ENCODE measurements around the gene NOL6. TPM values are rescaled to one million over a fixed set of nuclear protein-coding genes. Genes with fewer than 3 reads are reported as not detected.

Gene NOL6
- total RNA-seq, 1 donor: 25.1 TPM

DNA sequence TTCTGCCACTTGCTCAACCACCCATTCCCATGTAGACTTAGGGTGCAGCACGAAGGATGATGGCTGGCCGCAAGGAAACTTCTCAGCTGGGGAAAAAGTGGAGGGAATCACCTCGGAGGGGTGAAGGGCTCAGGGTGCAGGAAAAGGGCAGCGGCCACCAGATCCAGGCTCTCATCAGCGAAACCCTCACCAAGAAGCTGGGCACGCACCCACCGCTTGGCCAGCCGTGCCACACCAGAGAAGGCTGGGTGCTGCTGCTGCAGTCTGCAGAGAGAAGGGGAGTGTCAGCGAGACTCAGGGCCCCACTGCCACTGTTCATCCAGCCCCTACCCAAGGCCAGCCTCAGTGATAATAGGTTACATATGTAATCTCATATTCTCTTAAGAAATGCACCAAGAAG is 8.6 kb downstream of the NOL6 start:
- TF ChIP-seq, protein P1, sequence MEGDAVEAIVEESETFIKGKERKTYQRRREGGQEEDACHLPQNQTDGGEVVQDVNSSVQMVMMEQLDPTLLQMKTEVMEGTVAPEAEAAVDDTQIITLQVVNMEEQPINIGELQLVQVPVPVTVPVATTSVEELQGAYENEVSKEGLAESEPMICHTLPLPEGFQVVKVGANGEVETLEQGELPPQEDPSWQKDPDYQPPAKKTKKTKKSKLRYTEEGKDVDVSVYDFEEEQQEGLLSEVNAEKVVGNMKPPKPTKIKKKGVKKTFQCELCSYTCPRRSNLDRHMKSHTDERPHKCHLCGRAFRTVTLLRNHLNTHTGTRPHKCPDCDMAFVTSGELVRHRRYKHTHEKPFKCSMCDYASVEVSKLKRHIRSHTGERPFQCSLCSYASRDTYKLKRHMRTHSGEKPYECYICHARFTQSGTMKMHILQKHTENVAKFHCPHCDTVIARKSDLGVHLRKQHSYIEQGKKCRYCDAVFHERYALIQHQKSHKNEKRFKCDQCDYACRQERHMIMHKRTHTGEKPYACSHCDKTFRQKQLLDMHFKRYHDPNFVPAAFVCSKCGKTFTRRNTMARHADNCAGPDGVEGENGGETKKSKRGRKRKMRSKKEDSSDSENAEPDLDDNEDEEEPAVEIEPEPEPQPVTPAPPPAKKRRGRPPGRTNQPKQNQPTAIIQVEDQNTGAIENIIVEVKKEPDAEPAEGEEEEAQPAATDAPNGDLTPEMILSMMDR (IDR thresholded peaks at IDR 0.05; ENCODE audit: insufficient read depth, low read length): no peak
- no peak overlapping the region for H3K4me3 ChIP-seq (ENCODE audit: low read depth, low read length)
- no peak for DNase-seq (ENCODE audit: low read depth)

DNA sequence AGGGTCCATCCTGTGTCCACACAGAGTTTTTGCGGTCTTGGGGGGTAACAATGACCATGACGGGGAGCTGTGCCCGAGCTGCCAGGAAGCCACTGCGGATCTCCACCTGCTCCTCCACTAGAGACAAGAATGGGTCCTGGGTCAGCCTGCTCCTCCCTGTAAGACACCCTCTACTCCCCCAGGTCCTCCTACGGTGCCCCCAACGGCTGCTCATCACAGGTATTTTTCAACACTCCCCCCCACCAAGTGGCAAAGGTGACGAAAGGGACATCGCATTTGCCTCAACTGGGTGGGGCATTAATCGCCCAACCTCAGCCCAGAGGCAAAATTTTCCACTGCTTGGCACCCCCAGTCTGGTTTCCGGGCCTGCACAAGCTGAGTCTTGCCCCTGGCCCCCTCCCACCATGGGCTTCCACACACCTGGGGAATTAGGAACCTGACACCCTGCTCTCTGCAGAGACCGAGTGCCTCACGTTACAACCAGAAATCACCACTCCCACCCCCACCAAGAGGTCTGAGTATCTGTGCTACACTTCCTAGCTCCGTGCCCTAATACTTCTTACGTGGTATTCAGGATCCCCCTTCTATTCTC is 9.6 kb downstream of the NOL6 start:
- H3K4me3 ChIP-seq (ENCODE audit: low read depth, low read length): no peak overlapping the region
- TF ChIP-seq, protein P1 (IDR thresholded peaks at IDR 0.05; ENCODE audit: insufficient read depth, low read length): no peak
- DNase-seq (ENCODE audit: low read depth): no peak

DNA sequence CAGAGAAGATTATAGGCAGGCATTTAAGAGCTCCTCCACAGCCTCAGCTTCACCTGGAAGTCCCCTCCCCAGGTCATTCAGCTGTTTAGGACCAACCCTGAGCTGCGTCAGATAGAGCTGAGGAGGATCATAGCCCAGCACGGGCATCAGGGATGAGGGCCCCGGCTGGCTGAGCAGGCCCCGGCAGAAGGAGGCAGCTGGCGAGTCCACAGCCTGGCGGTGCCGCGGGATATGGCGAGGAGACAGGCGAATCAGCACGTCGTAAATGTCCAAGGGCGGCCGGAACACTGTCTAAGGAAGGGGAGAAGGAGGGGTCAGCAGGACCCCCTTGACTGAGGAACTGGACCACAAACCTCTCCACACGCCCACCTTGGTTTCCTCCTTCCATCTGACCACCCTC is 10.6 kb downstream of the NOL6 start:
- H3K4me3 ChIP-seq (ENCODE audit: low read depth, low read length): no peak overlapping the region
- TF ChIP-seq, protein P1 (IDR thresholded peaks at IDR 0.05; ENCODE audit: insufficient read depth, low read length): no peak
- no peak for DNase-seq (ENCODE audit: low read depth)

DNA sequence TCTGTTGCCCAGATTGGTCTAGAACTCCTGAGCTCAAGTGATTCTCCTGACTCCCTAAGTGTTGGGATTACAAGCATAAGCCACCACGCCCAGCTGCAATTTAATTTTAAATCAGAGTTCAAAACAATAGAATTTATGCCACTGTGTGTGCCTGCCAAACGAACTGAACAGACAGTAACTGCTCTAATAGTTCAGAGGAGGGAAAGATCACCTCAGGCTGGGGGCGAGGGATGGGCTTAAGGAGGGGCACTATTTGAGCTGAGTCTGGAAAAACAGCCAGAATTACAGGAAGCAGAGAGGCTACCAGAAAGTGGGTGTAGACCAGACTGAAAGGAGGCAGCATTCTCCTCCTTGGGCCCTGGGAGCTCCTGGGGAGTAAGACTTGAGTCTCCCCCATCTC is 12.2 kb downstream of the NOL6 start:
- H3K4me3 ChIP-seq (ENCODE audit: low read depth, low read length): no peak overlapping the region
- DNase-seq (ENCODE audit: low read depth): no peak
- TF ChIP-seq, protein P1 (IDR thresholded peaks at IDR 0.05; ENCODE audit: insufficient read depth, low read length): no peak

DNA sequence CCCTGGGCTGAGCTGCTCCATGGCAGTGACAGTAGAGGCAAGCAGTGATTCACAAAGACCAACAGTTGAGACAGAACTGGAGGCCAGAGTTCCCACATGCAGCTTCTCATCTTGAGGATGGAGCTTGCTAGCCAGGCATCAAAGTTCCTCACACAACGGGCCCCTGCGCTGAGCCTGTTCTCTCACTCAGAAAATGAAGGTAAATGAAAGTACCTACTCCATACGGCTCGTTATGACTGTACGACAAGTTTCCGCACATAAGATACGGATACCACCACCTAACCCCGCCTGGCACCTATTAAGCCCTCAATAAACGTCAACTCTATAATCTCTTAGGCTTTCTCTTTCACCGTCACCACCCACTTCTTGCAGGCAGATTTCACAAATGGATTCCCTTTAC is 12.9 kb downstream of the NOL6 start:
- DNase-seq (ENCODE audit: low read depth): no peak
- TF ChIP-seq, protein P1 (IDR thresholded peaks at IDR 0.05; ENCODE audit: insufficient read depth, low read length): no peak
- no peak overlapping the region for H3K4me3 ChIP-seq (ENCODE audit: low read depth, low read length)

DNA sequence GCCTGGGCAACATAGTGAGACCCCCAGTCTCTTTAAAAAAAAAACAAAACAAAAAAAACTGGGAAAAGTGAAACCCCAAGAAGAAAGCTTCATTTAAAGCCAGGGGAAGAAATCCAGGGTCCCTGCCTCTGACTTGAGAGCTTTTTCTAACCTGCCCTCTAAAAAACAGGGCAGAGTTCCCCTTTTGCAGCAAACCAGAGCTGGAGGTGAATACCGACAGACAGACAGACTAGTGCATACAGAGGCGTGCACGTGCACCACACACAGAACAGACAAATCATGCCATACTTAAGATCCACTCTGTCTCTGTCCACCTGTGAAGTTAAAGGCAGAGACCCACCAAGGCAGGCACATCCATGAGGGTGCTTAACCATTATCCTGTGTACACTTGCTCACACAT is 14.6 kb downstream of the NOL6 start:
- DNase-seq (ENCODE audit: low read depth): no peak
- H3K4me3 ChIP-seq (ENCODE audit: low read depth, low read length): no peak overlapping the region
- TF ChIP-seq, protein P1 (IDR thresholded peaks at IDR 0.05; ENCODE audit: insufficient read depth, low read length): no peak

DNA sequence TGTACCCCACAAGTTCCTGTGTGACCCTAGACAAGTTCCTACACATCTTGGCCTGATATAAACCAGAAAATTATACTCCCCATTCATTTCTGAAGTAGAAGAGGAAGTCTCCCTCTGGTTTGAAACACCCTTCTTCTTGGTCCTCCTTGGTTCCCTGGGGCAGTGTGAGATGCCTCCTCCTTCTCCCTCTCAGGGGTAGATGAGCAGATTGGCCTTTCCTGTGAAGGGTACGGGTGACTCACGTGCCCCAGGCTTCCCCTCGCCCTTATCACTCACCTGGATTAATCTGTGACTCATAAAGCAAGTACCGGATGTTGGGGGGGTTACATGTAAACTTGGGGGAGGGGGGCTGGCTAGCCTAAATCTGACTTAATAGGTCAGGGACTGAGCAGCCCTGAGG is 15.3 kb downstream of the NOL6 start:
- no peak for DNase-seq (ENCODE audit: low read depth)
- TF ChIP-seq, protein P1 (IDR thresholded peaks at IDR 0.05; ENCODE audit: insufficient read depth, low read length): no peak
- no peak overlapping the region for H3K4me3 ChIP-seq (ENCODE audit: low read depth, low read length)
